GM18502 (cell line): ENCODE results near the gene RAI1.

Experiments
- ATAC-seq: cut with Tn5 transposase; IDR thresholded peaks from one replicate; pipeline ENCODE4 v1.9.1; 2021; ENCODE audit warnings: mild to moderate bottlenecking; ENCODE audit not compliant: unreplicated experiment, poor library complexity

RAI1 gene

DNA sequence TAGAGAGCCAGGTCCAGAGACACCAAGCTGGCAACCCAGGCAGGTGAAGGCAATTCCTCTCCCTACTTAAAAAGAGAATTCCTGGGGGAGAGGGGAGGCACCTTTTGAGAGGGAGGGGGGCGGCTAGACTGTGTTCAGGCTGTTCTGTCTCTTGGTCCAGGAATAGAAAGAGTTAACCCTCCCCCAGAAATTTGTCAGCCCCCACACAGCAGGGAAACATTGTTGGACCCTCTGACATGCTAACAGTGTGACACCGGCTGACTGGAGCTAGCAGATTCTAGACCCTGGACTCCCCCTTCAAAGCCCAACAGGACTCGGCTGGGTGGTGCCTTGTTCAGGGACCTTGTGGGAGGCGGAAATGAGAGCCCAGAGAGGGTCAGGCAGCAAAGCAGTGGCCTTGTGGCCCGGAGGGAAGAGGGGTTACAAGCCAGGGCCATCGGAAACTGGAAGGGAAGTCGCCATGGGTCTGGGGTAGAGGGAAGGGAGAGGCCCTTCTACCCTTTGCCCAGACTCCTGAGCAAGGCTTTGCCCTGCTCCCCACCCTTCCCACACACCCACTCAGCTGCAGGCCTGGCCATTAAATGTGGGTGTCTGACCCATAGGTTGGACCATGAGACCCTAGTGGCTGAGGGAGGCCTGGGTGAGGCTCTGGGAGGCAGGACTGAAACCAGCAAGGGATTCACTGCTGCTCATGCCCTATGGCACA is 44.6 kb downstream of the RAI1 start:
- ATAC-seq, result no peak

DNA sequence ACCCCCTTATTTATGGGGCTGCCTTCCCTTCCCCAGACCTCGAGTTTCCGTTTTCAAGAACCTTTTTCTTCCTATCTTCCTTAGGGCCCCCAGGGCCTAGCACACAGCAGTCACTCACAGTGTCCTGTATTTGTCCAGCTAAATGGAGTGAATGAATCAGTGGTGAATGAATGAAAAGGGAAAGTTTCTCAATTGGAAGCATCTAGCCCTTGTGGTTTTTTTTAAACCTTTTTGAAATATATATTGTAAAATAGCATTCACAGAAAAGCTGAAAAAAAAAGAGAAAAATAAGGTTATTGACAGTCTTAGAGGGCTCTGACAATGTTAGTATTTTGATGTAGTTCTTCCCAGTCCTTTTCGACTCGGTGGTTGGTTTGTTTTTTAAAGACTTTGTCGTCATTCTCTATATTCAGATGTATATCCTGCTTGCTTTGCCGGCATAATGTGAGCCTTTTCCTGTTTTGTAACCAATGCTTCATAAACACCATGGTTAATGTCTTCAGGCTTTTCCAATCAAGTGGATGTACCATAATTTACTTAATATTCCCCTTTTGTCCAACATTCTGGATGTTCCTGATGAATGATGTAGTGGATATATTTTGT is 45.3 kb downstream of the RAI1 start:
- no peak for ATAC-seq

DNA sequence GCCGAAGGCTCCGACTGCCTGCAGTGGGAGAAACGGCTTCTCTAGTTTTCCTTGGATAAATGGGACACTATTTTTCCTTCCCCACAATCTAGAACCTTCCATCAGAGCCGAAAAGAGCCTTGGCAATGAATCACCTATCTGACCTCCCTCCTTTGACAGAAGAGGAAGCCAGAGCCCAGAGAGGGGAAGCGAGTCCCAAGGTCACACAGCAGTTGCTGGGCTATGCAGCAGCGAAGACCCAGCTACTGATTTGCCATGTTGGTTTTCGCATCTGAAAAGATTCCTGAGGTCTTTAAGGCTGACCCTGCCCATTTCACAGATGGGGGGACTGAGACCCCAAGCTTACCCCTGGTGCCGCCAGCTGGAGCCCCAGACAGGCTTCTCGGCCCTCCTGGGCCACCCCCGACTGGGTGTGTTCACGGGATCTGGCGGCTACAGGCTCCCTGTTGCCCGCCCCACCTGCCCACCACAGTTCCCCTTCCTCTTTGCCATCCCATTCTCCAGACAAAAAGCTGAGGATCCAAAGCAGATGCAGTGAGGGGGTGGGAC is 45.9 kb downstream of the RAI1 start:
- no peak for ATAC-seq

DNA sequence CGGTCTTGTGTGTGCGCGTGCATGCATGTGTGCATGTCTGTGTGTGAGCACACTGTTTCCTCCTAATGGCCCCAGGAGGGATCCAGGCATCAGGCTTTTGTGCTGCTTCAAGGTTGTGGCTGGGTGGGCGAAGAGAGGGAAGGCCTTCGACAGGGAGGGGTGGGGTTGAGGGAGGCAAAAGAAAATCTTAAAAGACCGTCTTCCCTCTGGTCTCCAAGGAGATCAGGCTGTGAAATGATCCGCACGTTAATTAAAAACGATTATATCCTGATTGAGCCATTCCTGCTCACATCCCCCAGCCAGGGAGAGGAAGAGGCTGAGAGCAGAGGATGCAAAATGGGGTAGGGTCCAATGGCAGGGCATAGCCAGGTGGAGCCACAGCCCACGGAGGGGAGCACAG is 46.9 kb downstream of the RAI1 start:
- ATAC-seq, result no peak

DNA sequence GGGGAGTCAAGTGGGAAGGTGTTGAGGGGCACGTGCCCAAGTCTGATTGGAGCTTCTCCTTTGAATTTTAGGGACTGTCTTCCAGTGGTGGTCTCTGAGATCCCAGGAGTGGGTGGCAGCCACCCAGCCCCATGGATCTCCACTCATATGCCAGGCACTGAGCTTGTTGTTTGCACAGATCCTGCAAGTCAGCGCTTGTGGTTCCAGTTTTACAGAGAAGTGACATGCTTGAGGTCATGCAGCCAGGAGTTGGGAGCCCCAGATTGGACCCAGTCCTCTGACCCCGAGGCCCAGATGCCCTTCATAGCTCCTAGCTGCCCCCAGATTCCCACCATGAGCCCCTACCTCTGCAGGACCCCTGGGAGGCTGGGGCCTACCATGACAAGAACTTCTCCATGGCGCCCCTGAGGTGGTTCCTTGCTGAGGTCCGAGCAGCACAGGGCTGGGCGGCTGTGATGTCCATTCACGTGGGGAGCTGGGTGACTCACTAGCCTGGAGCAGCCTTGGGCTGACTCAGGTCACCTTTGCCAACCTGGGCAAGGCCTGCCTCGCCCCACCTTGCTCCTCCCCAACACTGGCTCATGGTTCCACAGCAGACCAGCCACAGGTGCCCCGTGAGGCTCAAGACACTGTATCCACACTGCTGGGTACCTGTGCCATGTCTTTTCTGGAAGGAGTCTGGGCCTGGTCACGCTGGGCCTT is 47.4 kb downstream of the RAI1 start:
- no peak for ATAC-seq

DNA sequence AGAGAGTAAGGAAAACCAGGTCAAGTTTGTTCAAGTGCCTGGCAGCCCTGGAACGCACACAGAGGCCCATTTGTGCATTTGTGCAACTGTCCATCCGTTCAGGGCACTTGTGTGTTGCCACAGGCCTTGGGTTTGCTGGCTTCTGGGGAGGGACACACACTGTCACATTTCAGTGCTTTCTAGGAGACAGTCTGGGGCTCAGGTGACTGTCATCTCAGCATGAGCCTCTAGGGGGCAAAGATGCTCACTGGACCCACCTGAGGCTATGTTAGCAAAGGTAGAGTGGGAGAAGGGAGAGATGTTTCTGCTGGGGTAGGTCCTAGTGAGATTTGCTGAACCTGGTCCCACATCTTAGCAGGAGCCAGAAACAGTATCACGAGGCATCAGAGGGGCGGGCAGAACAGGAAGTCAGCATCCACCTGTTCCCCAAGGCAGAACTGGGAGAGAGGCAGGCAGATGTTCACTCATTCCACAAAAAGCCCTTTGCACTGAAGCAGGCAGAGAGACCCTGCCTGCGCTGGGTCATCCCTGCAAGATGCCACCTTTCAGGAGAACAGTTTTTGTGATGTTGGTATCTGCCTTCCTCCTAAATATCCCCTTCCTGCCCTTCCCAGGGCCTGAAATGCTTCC is 48.5 kb downstream of the RAI1 start:
- ATAC-seq, result peak; percentile 68

DNA sequence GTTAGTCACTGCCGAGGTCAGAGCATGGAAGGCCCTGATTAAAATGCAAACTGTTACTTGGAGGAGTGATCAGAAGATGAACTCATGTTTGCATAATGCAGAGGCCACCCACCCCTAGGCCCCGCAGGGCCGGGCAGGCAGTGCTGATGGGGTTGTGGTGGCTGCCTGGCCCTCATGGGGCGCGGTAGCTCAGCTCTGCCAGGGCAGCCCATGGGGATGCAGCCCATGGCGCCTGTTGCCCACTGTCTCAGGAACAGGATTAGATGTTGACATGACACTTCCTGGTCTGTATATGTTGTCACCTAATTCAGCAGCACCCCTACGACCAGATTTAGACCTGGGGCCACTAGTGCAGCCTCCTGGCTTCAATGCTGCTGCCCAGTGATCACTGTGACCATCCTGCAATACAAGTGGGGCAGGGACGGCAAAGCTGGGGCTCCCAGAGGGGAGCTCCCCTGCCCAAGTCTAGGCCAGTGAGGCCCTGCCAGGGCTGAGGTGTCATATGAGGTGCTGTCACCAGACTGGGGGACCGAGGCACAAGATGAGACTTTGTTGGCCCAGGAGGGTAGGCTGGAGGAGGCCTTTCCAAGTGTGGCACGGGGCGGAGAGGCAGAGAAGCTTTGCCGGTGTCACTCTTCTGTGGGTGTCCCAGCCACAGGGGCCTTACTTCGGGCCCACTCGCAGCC is 49.1 kb downstream of the RAI1 start:
- no peak for ATAC-seq

DNA sequence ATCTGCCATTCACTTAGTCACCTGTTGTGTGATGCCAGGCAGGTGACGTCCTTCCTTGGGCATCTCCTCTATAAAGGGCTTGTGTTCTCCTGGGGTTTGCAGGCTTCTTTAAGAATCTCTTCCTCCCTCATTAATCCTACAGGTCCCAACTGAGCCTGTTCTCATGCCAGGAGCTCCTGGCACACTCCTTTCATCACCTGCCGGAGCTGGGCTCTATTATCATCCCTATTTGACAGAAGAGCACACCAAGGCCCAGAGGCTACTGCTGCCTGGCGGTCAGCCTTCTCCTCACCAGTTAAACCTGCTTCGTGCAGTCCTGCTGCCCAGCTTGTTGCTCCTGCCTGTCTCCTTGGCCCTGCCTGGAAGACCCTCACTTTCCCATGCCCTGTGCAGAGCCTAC is 51.2 kb downstream of the RAI1 start:
- no peak for ATAC-seq

DNA sequence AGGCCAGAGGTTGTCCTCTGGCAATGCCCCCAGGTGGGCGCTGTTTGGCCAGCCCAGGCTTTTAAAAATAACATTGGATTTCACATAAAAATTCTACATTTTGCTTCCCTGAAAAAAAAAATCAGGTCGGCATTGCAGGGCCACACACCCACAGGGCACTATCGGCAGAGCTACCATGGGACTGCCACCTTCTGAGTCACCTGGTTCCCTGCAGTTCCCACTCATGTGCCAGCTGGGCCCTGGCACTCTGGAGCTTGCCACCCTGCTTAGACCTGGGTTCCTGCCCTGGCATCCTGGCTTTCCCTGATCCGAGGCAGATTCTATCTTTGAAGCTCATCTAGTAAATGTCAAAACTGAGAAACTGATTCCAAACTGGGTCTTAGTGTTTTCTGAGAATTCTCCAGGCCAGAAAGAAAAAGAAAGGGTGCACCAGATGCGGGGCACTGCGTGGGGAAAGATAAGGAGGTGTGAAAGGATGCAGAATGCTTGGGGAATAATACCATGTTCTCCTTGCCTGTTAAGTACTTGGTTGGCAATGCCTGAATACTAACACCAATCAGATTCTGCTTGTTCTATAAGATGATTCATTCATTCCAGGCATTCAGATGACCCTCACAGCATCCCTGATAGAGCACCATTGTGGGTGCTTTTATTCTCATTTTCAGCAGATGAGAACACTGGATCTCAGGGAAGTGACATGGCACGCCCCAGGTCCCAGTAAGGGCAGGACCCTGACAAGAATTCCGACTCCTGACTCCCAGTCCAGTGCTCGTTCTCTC is 51.8 kb downstream of the RAI1 start:
- no peak for ATAC-seq

DNA sequence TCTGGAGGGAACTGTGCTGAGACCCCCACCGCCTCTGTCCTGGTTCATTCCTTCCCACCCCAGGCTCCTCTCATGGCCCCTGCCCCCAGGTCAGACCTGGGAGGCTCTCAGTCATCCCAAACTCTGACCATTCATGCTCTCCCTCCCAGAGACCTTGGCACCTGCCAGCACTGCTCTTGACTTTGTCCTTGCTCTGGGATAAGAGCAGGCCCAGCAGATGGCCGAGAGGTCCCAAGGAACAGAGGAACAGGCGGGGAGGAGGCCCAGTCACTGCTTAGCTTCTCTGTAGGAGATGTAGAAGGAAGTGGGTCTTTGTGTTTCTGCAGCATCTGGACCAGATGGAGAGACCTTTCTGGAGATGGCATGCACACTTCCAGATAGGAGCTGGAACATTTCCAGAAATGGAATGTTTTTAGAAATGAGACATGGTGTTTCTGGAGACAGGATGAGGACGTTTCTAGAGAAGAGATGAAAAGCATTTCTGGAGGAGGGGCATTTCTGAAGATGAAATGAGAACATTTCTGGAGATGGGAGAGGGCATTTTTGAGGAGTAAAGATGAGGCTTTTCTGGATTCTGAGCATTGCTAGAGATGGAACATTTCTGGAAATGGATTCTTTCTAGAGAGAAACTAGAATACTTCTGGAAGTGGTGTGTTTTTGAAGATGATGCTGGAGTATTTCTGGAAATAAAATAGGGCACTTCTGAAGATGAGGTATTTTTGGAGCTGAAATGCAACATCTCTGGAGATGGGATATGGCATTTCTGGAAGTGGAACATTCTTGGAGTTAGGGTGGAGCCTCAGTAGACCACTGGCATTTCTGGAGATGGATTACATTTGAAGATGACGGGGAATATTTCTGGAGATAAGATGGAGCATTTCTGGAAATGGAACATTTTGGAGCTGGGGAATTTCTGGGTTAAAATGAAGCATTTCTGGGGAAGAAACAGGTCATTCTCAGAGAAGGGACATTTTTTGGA is 55.2 kb downstream of the RAI1 start:
- ATAC-seq, result no peak

DNA sequence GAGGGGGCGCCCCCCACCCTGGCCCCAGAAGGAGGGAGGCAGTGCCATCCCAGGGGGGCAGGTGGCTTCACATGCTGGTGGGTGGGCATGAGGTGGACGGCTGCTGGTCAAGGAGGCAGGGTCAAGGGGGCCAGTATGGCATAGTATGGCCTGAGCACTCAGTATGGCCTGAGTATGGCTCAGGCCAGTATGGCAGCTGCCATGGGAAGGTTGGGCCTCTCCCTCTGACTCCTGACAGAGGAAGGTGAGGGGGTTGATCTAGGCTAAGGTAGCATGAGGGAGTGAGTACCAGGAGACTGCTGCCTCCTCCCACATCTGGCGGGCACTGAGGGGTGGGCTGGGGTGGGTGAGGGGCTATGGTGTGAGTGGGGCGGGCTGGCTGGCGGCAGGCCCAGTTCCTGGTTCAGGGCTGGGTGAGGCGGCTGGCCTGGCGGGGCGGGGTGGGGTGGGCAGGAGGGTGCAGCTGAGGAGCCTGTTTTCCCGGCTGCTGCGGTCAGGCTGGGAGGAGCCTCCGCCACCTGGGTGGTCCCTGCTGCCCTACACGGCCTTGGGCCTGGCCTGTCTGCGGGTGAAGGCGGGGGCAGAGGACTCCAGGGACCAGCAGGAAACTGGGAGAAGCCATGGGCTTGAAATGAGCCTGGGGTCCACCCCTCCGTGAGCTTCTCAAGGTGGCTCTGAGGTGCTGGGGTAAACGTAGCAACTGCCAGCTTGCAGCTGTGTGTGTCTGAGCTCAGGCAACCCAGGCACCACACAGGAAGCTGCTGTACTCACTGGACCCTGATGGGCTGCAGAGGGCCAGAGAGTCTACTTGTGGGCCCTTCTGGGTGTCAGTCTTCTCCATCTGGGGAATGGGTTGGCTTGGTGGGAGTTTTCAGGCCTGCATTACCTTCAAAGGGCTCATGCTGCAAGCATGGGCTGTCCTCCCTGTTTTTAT is 57.0 kb downstream of the RAI1 start:
- no peak for ATAC-seq

DNA sequence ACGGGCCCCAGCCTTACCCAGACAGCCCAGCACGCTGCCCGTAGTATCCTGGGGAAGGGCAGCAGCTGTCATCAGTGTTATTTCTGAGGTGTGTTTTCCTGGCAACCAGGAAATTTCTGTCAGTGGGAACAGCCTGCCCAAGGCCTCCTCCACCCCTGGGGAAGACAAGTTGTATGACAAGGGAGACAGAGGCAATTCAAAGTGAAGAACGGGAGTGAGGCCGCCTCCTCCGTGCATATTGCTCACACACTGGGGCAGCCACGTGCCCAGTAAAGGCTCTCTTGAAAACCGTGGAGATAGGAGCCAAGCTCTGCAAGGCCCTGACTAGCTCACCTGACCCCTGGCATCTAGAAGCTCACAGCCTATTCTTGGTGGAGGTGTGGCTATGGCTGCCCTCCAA is 57.6 kb downstream of the RAI1 start:
- ATAC-seq, result no peak

DNA sequence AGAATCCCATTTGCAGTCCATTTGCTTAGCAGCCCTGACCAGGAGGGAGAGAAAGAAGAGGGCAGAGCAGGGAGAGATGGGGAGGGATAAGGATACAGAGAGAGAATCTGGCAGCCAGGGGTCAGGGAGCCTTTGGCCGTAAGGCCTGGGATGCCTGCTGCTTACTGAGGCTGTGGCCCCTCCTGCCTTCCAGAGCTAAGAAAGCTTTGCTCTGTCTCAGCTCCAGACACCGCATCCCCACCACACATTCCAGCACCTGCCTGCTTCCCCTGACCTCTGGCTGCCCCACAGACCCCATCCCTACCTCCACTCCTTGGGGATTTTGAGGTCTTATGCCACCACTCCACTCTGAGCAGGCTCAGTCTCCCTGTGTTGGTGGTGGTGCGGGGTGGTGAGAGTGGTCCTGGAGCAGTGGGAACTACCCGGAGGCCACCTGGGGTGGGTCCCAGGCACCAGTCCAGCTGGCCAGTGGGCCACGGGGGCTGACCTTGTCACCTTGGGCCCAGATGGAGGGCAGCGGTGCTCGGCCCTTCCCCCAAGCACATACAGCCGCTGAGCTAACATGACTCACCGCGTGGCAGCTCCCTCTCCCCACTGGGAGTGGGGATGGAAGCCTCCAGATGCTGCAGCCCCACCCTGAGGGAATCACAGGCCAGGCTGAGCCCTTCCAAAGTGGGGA is 58.3 kb downstream of the RAI1 start:
- no peak for ATAC-seq

DNA sequence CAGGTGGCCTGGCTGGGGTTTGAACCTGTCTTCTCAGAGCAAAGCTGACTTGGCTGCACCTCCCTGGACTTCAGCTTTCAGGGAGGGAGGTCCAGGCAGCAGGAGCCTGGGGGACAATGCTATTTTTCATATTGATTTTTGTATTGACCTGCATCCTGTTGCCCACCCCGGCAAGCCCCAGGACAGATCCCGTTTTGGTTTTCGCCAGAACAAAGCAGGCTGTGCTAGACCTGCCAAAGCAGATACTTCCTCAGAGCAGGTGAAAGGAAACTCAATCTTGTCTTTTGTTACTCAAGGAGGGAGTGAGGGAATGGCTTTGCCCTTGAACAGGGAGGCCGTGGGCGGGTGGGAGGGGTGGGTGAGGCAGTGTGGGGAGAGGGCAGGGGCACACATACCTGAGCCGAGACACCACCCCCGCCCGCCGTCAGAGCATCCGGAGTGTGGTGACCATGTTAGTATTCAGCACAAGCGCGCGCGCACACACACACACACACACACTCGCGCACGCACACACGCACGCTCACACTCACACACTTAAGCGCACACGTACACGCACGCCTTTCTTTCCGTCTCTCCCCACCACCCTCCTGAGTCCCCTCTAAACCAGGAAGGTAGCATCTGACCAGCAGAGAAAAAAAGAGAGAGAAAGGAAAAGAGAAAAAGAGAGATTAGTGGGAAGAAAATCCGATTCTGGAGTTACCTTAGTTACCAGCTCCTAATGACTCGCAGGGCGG is 59.5 kb downstream of the RAI1 start:
- ATAC-seq, result no peak

DNA sequence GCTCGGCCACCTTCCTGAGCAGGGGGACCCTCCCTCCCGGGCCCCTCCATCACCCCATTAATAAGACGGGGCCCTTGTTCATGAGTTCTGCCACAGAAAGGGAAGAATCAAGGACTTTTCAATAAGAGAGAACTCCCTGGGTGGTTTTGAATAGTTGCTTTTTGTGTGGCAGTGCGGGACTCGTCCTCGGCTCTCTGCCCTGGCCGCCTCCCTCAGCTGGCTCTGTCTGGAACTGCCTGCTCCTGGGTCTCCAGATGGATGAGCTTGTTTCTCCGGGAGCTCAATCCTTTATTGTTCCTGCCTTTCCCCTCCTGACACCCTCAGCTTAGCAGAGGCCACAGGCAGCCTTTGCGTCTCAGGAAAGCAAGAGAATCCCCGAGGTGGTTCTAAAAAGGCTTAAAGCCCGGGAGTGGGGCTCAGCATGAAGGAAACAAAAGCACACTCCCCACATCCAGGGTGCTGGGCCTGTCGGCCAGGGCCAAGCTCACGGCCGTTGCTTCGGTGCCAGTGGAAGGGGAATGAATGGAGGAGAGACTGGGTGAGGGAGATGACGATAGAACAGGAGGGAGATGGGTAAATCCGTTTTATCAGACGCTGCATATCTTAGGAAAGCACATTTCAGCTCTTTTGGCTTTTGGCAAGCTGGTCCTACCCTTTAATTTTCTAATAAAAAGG is 60.2 kb downstream of the RAI1 start:
- no peak for ATAC-seq

DNA sequence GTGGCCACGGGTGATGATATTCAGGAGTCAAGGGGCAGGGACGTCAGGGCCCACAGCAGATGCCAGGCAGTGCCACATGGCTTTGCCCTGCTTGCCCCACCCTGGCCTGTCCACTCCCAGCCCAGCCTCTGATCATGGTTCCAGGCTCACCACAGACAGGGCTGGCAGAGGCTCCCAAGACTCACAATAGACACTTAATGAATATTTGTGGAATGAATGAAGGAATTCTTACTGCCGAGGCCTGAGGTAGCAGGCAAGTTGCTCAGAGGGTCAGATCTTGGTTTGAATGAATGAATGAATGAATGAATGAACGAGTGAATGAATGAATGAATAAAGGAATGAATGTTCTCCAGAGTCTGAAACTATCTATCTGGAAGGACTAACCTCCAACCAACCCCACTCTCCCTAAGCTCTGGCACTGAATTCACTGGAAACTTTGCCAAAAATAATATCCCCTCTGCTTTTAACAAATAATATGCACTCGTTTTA is 60.9 kb downstream of the RAI1 start:
- no peak for ATAC-seq
